PC-9 (cell line): Measurements from ENCODE around the gene MAD2L2.

Experiments
- CTCF ChIP-seq: fragments of 200-600 bp; sonication (generic); conservative IDR thresholded peaks from 2 replicates; pipeline ENCODE4 v1.6.1; 2017; ENCODE audit warnings: mixed run types, antibody characterized with exemption, mild to moderate bottlenecking, moderate library complexity
- EZH2 ChIP-seq: fragments of 200-600 bp; sonication (generic); IDR thresholded peaks from 2 replicates; pipeline ENCODE4 v1.8.0; 2017; ENCODE audit warnings: antibody characterized with exemption, low read depth

DNA sequence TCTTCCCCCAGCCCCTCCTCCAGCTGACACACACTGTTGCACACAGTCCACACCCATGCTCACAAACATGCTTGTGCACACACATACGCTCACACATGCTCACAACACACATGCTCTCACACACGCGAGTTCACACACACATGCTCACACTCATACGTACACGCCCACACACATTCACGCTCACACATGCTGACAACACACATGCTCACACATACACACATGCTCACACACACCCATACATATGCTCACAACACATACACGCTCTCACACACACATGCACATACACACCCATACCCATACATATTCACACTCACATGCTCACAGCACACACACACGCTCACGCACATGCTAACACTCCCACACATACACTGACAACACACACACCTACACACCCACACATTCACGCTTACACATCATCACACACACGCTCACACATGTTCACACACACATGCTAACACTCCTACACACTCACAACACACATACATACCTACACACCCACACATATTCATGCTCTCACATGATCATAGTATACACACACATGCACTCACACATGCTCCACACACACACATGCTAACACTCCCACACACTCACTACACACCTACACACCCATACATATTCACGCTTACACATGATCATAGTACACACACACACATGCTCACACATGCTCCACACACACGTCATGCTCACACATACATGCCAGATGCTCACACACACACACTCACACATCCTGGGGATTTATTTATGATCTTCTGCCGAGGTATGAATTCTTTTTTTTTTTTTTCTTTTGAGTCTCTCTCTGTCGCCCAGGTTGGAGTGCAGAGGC, 21.2 kb upstream of the MAD2L2 start:
- no peak for TF ChIP-seq CTCF
- no peak for TF ChIP-seq EZH2
